ENCODE results near the gene CCNB1IP1.

DNA sequence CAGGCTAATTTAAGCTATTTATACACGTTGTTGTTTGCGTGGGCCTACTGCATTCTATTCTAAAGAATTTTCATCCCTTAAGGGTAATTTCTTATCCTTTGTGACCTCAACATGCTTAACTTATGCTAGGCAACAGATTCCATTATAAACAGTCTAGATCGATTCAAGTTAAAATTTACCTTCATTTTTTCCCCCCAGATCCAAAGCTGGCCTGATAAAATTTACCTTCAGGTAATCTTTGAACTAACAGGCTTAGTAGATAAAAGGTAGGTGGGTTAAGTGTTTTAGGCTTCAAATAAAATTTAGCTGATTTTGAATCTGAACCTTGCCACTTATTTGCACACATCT lies 389 bp upstream of the CCNB1IP1 start:
- TF ChIP-seq, protein P1, sequence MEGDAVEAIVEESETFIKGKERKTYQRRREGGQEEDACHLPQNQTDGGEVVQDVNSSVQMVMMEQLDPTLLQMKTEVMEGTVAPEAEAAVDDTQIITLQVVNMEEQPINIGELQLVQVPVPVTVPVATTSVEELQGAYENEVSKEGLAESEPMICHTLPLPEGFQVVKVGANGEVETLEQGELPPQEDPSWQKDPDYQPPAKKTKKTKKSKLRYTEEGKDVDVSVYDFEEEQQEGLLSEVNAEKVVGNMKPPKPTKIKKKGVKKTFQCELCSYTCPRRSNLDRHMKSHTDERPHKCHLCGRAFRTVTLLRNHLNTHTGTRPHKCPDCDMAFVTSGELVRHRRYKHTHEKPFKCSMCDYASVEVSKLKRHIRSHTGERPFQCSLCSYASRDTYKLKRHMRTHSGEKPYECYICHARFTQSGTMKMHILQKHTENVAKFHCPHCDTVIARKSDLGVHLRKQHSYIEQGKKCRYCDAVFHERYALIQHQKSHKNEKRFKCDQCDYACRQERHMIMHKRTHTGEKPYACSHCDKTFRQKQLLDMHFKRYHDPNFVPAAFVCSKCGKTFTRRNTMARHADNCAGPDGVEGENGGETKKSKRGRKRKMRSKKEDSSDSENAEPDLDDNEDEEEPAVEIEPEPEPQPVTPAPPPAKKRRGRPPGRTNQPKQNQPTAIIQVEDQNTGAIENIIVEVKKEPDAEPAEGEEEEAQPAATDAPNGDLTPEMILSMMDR (IDR thresholded peaks at IDR 0.05; ENCODE audit: low read length), result no peak
- TF ChIP-seq EZH2phosphoT487 (IDR thresholded peaks at IDR 0.05; ENCODE audit: low read length), result no peak
